AG10803 (cell line): ENCODE data around the gene SYNE1.
A peak's percentile ranks its signal among the peaks of the same experiment; 100 is the strongest.

Experiments
- DNase-seq: peaks from one replicate; pipeline ENCODE4 v3.0.0; 2010; ENCODE audit warnings: low read depth
- H3K4me3 ChIP-seq: 2 replicates; pipeline ENCODE4 v1.5.1; 2011; ENCODE audit warnings: mild to moderate bottlenecking, low read length, control low read depth
- CTCF ChIP-seq: conservative IDR thresholded peaks from 2 replicates; pipeline ENCODE4 v1.5.1; 2011; ENCODE audit warnings: mild to moderate bottlenecking, low read length, control low read depth, inconsistent platforms

The SYNE1 gene

GRCh38 chr6:152270301-152270925, 366.7 kb downstream of the SYNE1 start:
- no peak overlapping the region for H3K4me3 ChIP-seq
- DNase-seq = peak; percentile 58
- TF ChIP-seq CTCF = no peak

GRCh38 chr6:152268846-152269442, 368.2 kb downstream of the SYNE1 start:
- peak; percentile 35 for DNase-seq
- no peak overlapping the region for H3K4me3 ChIP-seq
- no peak for TF ChIP-seq CTCF

GRCh38 chr6:152267967-152268845, 369.0 kb downstream of the SYNE1 start:
- no peak overlapping the region for H3K4me3 ChIP-seq

GRCh38 chr6:152265651-152266050, 371.5 kb downstream of the SYNE1 start:
- DNase-seq = no peak
- TF ChIP-seq CTCF = no peak

More at GRCh38 chr6:152267967-152268845, 369.0 kb downstream of the SYNE1 start:
- TF ChIP-seq CTCF = peak; percentile 58
- no peak for DNase-seq

DNA sequence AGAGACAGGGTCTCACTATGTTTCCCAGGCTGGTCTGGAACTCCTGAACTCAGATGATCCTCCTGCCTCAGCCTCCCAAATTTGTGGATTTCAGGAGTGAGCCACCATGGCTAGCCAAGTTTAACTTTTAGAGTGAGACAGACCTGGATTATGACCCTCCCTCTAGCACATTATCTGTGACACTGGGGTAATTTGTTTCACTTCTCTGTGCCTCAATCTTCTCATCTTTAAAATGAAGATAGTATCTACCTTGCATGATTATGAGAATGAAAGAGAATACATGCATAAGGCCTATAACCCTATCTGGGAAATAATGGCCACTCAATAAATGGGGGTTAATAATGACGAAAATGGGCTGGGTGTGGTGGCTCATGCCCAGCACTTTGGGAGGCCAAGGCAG, 373.6 kb downstream of the SYNE1 start:
- no peak for TF ChIP-seq CTCF
- H3K4me3 ChIP-seq = no peak overlapping the region
- DNase-seq = no peak

More at GRCh38 chr6:152265651-152266050, 371.5 kb downstream of the SYNE1 start:
- no peak overlapping the region for H3K4me3 ChIP-seq

- H3K4me3 ChIP-seq = no peak overlapping the region
- TF ChIP-seq CTCF = no peak
- peak; percentile 69 for DNase-seq
Measured at GRCh38 chr6:152261179-152261578, 376.0 kb downstream of the SYNE1 start.
